ENCODE data around the gene EPAS1.

DNA sequence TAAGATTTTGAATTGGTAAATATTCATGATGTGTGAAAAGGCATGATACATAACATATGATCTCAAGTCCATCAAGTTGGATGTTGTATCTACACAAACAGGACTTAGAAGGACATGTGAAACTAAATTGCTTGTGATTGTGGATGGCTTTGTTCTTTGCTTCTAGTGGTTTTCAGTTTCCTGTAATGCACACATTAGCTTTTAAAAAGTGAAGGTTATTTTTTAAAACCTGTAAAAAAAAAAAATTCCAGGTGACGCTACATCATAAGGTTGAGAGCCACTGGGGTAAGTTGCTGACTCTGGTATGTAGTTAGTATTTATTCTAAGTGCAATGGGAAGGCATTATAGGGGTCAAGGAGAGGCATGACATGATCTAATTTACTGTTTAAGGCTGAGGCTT lies 133.8 kb downstream of the EPAS1 start:
- TF ChIP-seq, protein P1, sequence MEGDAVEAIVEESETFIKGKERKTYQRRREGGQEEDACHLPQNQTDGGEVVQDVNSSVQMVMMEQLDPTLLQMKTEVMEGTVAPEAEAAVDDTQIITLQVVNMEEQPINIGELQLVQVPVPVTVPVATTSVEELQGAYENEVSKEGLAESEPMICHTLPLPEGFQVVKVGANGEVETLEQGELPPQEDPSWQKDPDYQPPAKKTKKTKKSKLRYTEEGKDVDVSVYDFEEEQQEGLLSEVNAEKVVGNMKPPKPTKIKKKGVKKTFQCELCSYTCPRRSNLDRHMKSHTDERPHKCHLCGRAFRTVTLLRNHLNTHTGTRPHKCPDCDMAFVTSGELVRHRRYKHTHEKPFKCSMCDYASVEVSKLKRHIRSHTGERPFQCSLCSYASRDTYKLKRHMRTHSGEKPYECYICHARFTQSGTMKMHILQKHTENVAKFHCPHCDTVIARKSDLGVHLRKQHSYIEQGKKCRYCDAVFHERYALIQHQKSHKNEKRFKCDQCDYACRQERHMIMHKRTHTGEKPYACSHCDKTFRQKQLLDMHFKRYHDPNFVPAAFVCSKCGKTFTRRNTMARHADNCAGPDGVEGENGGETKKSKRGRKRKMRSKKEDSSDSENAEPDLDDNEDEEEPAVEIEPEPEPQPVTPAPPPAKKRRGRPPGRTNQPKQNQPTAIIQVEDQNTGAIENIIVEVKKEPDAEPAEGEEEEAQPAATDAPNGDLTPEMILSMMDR (conservative IDR thresholded peaks at IDR 0.05) = no peak
- TF ChIP-seq EZH2 (IDR thresholded peaks at IDR 0.05; ENCODE audit: low read depth) = no peak

Measured in PC-9 (cell line).